HL-60 (cell line): ENCODE results near the gene LZTR1.

ENCODE experiments used
- CTCF ChIP-seq: IDR thresholded peaks from one replicate; pipeline ENCODE4 v1.5.1; 2011; ENCODE audit warnings: low read length, control low read depth, inconsistent platforms; ENCODE audit not compliant: insufficient read depth
- POLR2AphosphoS5 ChIP-seq: IDR thresholded peaks from 2 replicates; pipeline ENCODE4 v1.6.1; 2012; ENCODE audit warnings: low read depth

- TF ChIP-seq POLR2AphosphoS5 (no peak), CTCF (no peak)
These were observed 25.6 kb upstream of the LZTR1 start for GRCh38 chr22:20956258-20957101.
